H9 (cell line): ENCODE measurements around the gene INSIG1. TPM values are rescaled to one million over a fixed set of nuclear protein-coding genes. Genes with fewer than 3 reads are reported as not detected.

ENCODE experiments used
- DNase-seq: peaks from one replicate; pipeline ENCODE4 v3.0.0-alpha.2; 2017
- H2AFZ ChIP-seq: one replicate; pipeline ENCODE4 v1.6.1; 2013; ENCODE audit warnings: mild to moderate bottlenecking, low read length, control low read depth, moderate library complexity
- H2AK5ac ChIP-seq: 2 replicates; pipeline ENCODE4 v1.6.1; 2013; ENCODE audit warnings: low read length, control low read depth, mixed read lengths; ENCODE audit not compliant: insufficient read length
- H2BK120ac ChIP-seq: one replicate; pipeline ENCODE4 v1.6.1; 2013; ENCODE audit warnings: low read depth, mild to moderate bottlenecking, low read length, control low read depth, inconsistent platforms; ENCODE audit not compliant: poor library complexity, severe bottlenecking
- H2BK12ac ChIP-seq: 2 replicates; pipeline ENCODE4 v1.6.1; 2013; ENCODE audit warnings: low read length, control low read depth, mixed read lengths, low read depth; ENCODE audit not compliant: insufficient read length
- H2BK15ac ChIP-seq: 2 replicates; pipeline ENCODE4 v1.6.1; 2013; ENCODE audit warnings: low read depth, low read length, control low read depth
- H2BK20ac ChIP-seq: one replicate; pipeline ENCODE4 v1.6.1; 2013; ENCODE audit warnings: low read depth, mild to moderate bottlenecking, low read length, control low read depth, inconsistent platforms; ENCODE audit not compliant: poor library complexity, severe bottlenecking
- H2BK5ac ChIP-seq: 2 replicates; pipeline ENCODE4 v1.6.1; 2013; ENCODE audit warnings: low read length, control low read depth, mixed read lengths; ENCODE audit not compliant: insufficient read length
- H3K14ac ChIP-seq: 2 replicates; pipeline ENCODE4 v1.6.1; 2013; ENCODE audit warnings: low read length, control low read depth; ENCODE audit not compliant: insufficient read depth
- H3K18ac ChIP-seq: 2 replicates; pipeline ENCODE4 v1.6.1; 2013; ENCODE audit warnings: low read depth, mild to moderate bottlenecking, mixed read lengths, low read length, control low read depth; ENCODE audit not compliant: insufficient read length
- H3K23ac ChIP-seq: 2 replicates; pipeline ENCODE4 v1.6.1; 2013; ENCODE audit warnings: low read length, control low read depth, mixed read lengths, low read depth; ENCODE audit not compliant: insufficient read length
- H3K23me2 ChIP-seq: 2 replicates; pipeline ENCODE4 v1.6.1; 2013; ENCODE audit warnings: low read depth, mild to moderate bottlenecking, mixed read lengths, low read length, control low read depth; ENCODE audit not compliant: insufficient read length, poor library complexity, severe bottlenecking
- H3K27ac ChIP-seq: 2 replicates; pipeline ENCODE4 v1.5.1; 2013; ENCODE audit warnings: low read length, control low read depth, mixed read lengths, low read depth; ENCODE audit not compliant: insufficient read length
- H3K27me3 ChIP-seq: 2 replicates; pipeline ENCODE4 v1.6.1; 2013; ENCODE audit warnings: low read length, control low read depth, inconsistent platforms; ENCODE audit not compliant: insufficient read depth
- H3K4ac ChIP-seq: 2 replicates; pipeline ENCODE4 v1.6.1; 2013; ENCODE audit warnings: low read depth, mild to moderate bottlenecking, control low read depth, inconsistent platforms, low read length, moderate library complexity
- H3K4me1 ChIP-seq: 2 replicates; pipeline ENCODE4 v1.6.1; 2013; ENCODE audit warnings: low read length, control low read depth, inconsistent platforms; ENCODE audit not compliant: insufficient read depth
- H3K4me2 ChIP-seq: 2 replicates; pipeline ENCODE4 v1.6.1; 2013; ENCODE audit warnings: low read length, control low read depth, mixed read lengths; ENCODE audit not compliant: insufficient read length, insufficient read depth
- H3K56ac ChIP-seq: 2 replicates; pipeline ENCODE4 v1.6.1; 2013; ENCODE audit warnings: low read depth, mild to moderate bottlenecking, mixed read lengths, low read length, control low read depth; ENCODE audit not compliant: insufficient read length
- H3K79me1 ChIP-seq: 2 replicates; pipeline ENCODE4 v1.6.1; 2013; ENCODE audit warnings: low read depth, mild to moderate bottlenecking, moderate library complexity, low read length, control low read depth, inconsistent platforms; ENCODE audit not compliant: insufficient read depth, poor library complexity, severe bottlenecking
- H3K79me2 ChIP-seq: 2 replicates; pipeline ENCODE4 v1.6.1; 2013; ENCODE audit warnings: low read length, control low read depth, inconsistent platforms; ENCODE audit not compliant: insufficient read depth
- H3K9ac ChIP-seq: 2 replicates; pipeline ENCODE4 v1.6.1; 2013; ENCODE audit warnings: low read length, control low read depth, mixed read lengths; ENCODE audit not compliant: insufficient read length; ENCODE audit errors: extremely low read depth
- H3K9me3 ChIP-seq: one replicate; pipeline ENCODE4 v1.6.1; 2013; ENCODE audit warnings: low read depth, low read length, inconsistent platforms; ENCODE audit not compliant: control insufficient read depth
- H3T11ph ChIP-seq: one replicate; pipeline ENCODE4 v1.6.1; 2013; ENCODE audit warnings: mild to moderate bottlenecking, low read length, control low read depth, inconsistent platforms
- H4K20me1 ChIP-seq: one replicate; pipeline ENCODE4 v1.6.1; 2013; ENCODE audit not compliant: control insufficient read depth, insufficient read length, insufficient read depth
- H4K5ac ChIP-seq: 2 replicates; pipeline ENCODE4 v1.6.1; 2013; ENCODE audit warnings: low read depth, mild to moderate bottlenecking, mixed read lengths, low read length, control low read depth; ENCODE audit not compliant: insufficient read length
- H4K8ac ChIP-seq: replicated peaks from 2 replicates; pipeline ENCODE4 v1.6.1; 2013; ENCODE audit warnings: low read length, control low read depth, mixed read lengths, low read depth; ENCODE audit not compliant: insufficient read length
- H4K91ac ChIP-seq: 2 replicates; pipeline ENCODE4 v1.6.1; 2013; ENCODE audit warnings: low read depth, mild to moderate bottlenecking, moderate library complexity, mixed read lengths, low read length, control low read depth; ENCODE audit not compliant: insufficient read length
- H3K27ac Mint-ChIP-seq, 3 experiments: 2 replicates in 2 of 3; 3 replicates in 1 of 3; pipeline ENCODE4 v1.8.0; 2020 to 2021; ENCODE audit warnings: mixed read lengths in 3 of 3, mild to moderate bottlenecking in 1 of 3, moderate library complexity in 1 of 3
- H3K27me3 Mint-ChIP-seq: 2 replicates; pipeline ENCODE4 v1.8.0; 2021; ENCODE audit warnings: low read depth, mild to moderate bottlenecking, moderate library complexity, mixed read lengths
- H3K36me3 Mint-ChIP-seq, 3 experiments: 2 replicates in 2 of 3; 3 replicates in 1 of 3; pipeline ENCODE4 v1.8.0; 2020 to 2021; ENCODE audit warnings: low read depth in 3 of 3, mixed read lengths in 3 of 3; ENCODE audit not compliant: insufficient read depth in 1 of 3
- H3K4me1 Mint-ChIP-seq, 2 experiments: 2 replicates each; pipeline ENCODE4 v1.8.0; 2020; ENCODE audit warnings: mixed read lengths in 2 of 2
- H3K4me3 Mint-ChIP-seq, 2 experiments: 2 replicates in 1 of 2; 3 replicates in 1 of 2; pipeline ENCODE4 v1.8.0; 2020 to 2021; ENCODE audit warnings: mild to moderate bottlenecking in 2 of 2, mixed read lengths in 2 of 2, moderate library complexity in 1 of 2
- H3K9me3 Mint-ChIP-seq, 2 experiments: 2 replicates in 1 of 2; 3 replicates in 1 of 2; pipeline ENCODE4 v1.8.0; 2020; ENCODE audit warnings: mild to moderate bottlenecking in 2 of 2, mixed read lengths in 2 of 2, moderate library complexity in 1 of 2
- CTCF ChIP-seq: fragments of 200-600 bp; sonication (generic); conservative IDR thresholded peaks from 3 replicates; pipeline ENCODE4 v1.8.0; 2021; ENCODE audit warnings: antibody characterized with exemption, mild to moderate bottlenecking
- WGBS: extraction: QIAGEN DNeasy Blood & Tissue Kit; methylation state at CpG from one replicate; pipeline ENCODE4 v1.1.7; 2013; ENCODE audit warnings: missing lambda C conversion rate, low lambda C conversion rate, mixed read lengths; ENCODE audit not compliant: insufficient read length; ENCODE audit errors: extremely low coverage; 5-methylcytosine and 5-hydroxymethylcytosine counted together
- total RNA-seq: library from RNA; stranded (reverse); gene quantifications from 2 replicates; pipeline ENCODE4 v1.2.1, GENCODE V29; 2021

INSIG1 gene
- total RNA-seq, 1 experiment from 2014 or later = 23.3 TPM

GRCh38 chr7:155340071-155340531 lies 42.4 kb downstream of the INSIG1 start:
- Histone ChIP-seq H3K79me1 (no peaks in the 10 kb centered on the region), H2BK120ac (no peak overlapping the region), H3K9me3 (no peaks in the 10 kb centered on the region), H3K23me2 (no peaks in the 10 kb centered on the region), H4K8ac (no peak overlapping the region), H2BK12ac (no peak overlapping the region), H4K91ac (no peak overlapping the region), H3K79me2 (no peaks in the 10 kb centered on the region), H3K4me2 (no peak overlapping the region), H3K14ac (no peak overlapping the region), H2BK5ac (no peak overlapping the region), H2BK20ac (no peak overlapping the region), H3K4ac (no peak overlapping the region), H3K18ac (no peak overlapping the region), H3K27me3 (no peaks in the 10 kb centered on the region; the same call in 1 of the 2 replicates), H3T11ph (no peak overlapping the region), H3K27ac (no peak overlapping the region), H2BK15ac (no peak overlapping the region), H3K56ac (no peak overlapping the region), H4K5ac (no peak overlapping the region), H3K23ac (no peak overlapping the region), H4K20me1 (no peaks in the 10 kb centered on the region), H2AFZ (no peak overlapping the region), H3K4me1 (no peaks in the 10 kb centered on the region), H2AK5ac (no peak overlapping the region), H3K9ac (no peak overlapping the region)
- peaks cover 0 to 5% (median 0%) of the 10 kb centered on the region in 3 experiments; a peak in 2 of 7 replicates for H3K36me3 Mint-ChIP-seq
- no peak for TF ChIP-seq CTCF
- no peak overlapping the region for H3K27ac Mint-ChIP-seq
- peaks cover 2% of the 10 kb centered on the region in 2 experiments for H3K4me1 Mint-ChIP-seq
- H3K27me3 Mint-ChIP-seq = peaks cover 28% of the 10 kb centered on the region
- no peak for DNase-seq
- peaks cover 0 to 5% of the 10 kb centered on the region in 2 experiments; a peak in 2 of 5 replicates for H3K9me3 Mint-ChIP-seq
- no peak overlapping the region for H3K4me3 Mint-ChIP-seq
- no CpG with 5 or more reads among the region's 14 CpGs for WGBS
